Occipital lobe (tissue), 2 donors: Measurements from ENCODE around the gene PSMA7. TPM values are rescaled to one million over a fixed set of nuclear protein-coding genes. Genes with fewer than 3 reads are reported as not detected.

Source experiments
- DNase-seq: peaks from one replicate; lab custom pipeline; 2025; lab: John Stamatoyannopoulos, UW
- total RNA-seq: library from RNA; depleted of rRNA; stranded (reverse); fragments of >200 nt; gene quantifications from one replicate; pipeline ENCODE4 v1.2.3, GENCODE V29; 2014

PSMA7 gene
- total RNA-seq, 1 donor from 2014 or later, result 107 TPM

DNA sequence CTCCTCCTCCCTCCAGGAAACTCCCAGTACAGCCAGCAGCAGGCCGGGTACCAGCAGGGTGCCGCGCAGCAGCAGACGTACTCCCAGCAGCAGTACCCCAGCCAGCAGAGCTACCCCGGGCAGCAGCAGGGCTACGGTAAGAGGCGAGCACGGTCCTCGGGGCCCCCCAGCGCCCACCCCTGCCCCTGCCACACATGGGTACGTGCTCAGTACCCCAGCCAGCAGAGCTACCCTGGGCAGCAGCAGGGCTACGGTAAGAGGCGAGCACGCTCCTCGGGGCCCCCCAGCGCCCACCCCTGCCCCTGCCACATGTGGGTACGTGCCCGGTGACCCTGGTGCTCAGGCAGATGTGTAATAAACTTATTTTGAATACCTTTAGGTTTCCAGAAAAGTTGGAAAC is 29.5 kb upstream of the PSMA7 start:
- DNase-seq, result no peak

DNA sequence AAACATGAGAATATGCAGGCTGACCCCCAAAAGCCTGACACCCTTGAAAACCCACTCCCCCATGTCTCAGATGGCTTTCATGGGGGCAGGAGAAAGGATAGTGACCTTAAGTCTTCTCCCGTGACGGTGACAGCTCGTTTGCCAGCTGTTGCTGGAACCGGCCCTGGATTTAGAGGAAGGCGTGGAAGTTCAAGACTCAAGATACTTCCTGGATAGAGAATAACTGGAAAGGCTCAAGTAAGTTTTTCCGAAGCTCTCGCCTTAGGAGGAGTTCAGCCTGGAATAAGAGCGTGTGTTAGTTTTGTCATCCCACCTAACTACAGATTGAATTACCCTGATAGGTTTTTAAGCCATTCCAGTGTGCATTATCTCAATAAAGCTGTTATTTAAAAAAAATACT is 28.1 kb upstream of the PSMA7 start:
- no peak for DNase-seq

DNA sequence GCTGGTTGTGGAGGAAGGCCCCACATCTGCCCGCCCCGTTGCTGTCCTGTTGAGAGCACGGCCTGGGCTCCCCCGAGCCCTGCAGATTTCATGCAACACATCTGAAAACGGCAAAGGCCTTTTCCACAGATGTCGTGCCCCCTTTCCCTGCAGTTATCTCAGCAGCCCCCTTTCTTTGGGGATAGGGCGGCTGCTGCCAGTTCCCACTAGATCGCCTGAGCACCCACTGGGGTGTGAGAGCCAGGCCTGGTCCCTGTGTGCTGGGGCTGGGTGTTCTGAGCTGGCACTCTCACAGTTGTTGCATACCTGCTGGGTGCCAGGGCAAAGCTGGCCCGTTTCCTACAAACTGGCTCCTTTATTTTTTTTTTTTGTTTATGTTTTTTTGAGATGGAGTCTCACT is 27.3 kb upstream of the PSMA7 start:
- no peak for DNase-seq

DNA sequence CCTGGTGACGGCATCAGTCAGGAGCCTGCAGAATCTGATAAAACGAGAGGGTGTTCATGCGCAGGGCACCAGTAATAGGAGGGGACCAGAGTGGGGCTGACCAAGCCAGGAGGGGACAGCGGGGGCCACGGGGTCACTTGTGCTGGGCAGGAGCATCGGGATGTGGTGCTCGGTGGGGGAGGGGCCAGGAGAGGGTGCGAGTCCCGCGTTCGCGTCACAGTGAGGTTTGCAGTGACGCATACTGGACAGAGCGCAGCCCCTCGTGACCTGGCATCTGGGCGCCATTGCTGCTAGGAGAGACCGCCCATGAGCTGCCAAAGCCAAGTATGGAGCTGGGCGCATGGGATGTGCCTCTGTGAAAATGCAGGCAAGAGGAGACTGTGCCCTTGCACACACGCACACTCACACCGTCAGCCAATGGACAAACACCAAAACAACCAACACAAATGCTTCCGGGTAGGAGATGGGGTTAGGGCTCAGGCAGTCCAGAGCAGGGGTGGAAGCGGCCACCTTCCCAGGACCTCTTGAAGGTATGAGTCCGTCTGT is 25.8 kb upstream of the PSMA7 start:
- DNase-seq, result no peak

DNA sequence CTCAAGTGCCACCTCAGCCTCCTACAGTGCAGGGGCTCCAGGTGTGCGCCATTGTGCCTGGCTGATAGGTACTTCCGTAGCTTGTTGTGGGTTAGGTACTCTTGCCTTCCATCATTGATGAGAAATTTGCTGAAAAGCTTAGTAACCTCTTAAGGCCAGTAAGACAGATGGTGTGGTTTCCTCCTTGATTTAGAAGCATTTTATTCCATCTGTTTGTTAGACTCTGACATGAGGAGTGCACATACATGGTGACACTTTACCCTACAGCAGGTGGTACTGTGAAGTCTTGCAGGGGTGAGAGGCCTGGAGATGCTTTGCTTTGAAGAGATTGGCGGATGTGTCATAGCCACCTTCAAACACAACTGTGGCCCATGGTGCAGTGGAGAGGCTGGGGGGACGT is 24.9 kb upstream of the PSMA7 start:
- no peak for DNase-seq

DNA sequence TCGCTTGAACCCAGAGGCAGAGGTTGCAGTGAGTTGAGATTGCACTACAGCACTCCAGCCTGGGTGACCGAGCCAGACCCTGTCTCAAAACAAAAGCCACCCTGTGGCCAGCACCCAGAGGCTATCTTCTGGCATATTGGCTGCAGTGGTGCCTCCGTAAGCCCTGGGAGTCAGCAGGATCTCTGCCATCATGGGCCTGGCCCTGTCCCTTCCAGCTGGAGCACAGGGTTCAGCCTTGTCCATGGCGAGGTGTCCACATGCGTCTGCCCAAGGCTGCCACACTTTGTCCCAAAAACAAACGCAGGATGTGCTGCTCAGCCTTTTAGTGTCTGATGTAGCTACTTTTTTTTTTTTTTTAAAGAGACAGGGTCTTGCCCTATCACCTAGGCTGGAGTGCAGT is 24.3 kb upstream of the PSMA7 start:
- no peak for DNase-seq

DNA sequence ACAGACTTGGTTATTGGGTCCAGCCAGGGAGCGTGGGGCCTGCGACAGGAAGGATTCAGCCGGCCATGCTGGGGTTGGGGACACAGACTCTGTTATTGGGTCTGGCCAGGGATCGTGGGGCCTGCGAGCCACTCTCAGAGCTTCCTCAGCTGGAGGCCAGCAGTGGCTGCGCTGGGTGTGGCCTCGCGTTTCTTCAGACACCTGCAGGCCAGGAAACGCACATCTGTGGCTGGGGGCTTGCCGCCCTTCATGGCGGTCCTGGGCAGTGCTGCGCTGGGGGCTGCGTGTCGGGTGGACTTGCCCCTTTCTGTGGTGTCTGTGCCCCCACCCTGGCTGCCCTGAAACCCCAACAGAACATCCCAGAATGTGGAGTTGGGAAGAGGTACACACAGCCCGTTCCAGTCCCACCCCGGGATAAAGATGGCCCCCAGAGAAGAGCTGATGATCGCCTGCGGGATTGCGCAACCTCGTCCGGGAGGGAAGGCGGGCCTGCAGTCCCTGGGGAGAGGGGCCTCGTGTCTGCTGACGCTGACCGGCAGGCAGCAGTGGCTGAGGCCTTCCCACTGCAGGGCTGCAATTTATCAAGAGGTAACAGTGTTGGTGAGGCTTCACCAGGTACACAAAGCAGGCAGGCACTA is 22.7 kb upstream of the PSMA7 start:
- DNase-seq, result no peak

DNA sequence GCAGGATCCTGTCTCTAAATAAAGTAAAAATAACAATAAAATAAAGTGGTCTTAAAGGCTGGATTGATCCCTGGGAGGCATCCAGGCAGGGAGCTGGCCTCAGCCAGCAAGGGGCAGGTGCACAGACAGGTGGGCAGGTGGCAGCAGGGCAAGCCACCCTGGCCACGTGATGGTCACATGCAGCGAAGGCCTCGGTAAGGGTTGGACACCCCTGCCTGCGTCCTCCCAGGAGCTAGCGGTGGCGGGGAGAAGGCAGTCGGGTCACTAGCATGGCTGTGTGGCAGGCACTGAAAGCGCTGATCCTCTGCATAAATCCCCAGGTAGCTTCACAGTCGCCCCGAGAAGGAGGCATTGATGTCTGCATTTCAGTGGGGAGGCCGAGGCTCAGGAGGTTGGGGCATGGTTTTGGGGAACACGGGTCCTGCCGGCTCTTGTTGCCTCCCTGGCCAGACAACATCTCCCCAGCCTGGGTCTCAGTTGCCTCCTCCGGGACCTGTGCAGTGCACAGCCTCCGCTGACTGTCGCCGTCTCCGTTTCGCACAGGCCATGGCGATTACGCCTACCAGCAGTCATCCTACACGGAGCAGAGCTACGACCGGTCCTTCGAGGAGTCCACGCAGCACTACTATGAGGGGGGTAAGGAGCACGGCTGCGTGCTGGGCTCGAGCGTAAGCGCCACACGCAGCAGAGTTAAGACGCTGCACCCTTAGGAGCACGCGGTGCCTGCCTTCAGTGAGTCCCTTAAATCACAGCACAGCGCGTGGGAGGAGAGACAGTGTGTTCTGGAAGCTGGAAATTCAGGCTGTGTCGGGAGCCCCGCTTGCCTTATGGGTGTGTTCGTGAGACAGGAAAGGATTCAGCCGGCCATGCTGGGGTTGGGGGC is 21.9 kb upstream of the PSMA7 start:
- DNase-seq, result no peak

DNA sequence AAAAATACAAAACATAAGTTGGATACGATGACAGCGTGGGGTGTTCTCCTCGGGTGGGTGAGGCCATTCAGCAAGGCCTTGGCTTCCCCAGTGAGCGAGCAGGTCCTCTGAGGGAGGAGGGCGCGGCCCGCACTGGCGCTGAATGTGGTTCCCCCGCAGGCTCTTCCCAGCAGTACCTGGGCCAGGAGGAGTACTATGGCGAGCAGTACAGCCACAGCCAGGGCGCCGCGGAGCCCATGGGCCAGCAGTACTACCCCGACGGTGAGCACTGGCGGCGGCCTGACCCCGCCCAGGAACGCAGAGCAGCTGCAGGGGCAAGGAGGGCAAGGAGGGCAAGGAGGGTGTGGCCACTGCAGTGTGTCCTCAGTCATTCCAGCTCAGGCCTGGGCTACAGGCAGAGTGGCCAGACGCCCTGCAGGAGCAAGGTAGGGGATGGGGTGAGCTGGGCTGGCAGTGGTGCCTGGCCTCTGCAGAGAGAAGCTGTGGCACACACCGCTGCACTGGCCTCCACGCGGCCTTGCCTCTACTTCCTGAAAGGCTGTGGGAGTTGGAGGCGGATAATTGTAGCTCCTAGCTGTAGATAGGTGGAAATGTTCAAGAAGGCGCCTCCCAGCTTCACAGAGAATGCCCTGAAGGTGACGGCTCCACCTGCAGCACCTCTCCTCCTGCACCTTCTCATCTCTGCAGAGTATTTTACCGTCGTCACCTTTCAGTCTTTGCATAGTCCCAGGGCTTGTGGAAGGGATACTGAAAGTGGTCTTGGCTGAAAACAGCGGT is 21.0 kb upstream of the PSMA7 start:
- no peak for DNase-seq

DNA sequence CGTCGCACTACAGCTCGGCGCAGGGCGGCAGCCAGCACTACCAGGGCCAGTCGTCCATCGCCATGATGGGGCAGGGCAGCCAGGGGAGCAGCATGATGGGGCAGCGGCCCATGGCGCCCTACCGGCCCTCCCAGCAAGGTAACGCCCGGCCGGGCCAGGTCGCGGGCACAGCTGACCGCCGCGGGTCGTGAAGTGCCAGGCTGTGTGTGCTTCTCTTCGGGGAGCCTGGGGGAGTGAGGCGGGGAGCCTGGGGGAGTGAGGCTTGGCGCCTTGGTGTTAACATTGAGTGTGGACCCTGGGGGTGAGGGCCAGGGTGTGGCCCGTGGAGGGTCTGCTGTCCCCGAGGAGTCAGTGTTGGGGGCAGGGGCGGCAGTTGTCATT is 20.3 kb upstream of the PSMA7 start:
- DNase-seq, result no peak

DNA sequence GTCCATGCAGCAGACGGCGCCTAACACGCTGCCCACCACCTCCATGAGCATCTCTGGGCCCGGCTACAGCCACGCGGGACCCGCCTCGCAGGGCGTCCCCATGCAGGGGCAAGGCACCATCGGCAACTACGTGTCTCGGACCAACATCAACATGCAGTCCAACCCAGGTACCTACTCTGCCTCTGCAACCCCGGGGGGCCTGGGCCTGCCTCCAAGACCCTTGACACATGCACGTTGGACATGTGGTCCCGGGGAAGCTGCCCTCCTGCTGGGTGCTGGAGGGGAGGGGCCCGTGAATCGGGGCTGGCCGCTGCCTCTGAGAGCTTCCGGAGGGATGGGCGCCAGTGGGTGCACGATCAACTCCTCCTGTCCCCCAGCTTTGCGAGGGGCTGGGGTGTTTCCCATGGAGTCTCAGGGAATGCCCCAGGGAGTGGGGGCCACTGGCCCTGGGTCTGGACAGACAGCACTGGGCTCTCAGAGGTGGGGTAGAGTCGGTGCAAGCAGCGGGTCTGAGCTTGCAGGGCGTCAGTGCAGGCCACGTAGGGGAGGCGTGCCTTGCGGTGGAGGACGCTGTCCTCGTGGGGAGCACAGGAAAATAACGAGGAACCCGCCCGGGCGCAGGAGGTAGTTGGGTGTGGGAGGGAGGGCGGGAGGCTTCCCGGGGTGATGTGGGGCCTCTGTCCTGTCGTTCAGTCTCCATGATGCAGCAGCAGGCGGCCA is 19.7 kb upstream of the PSMA7 start:
- no peak for DNase-seq

DNA sequence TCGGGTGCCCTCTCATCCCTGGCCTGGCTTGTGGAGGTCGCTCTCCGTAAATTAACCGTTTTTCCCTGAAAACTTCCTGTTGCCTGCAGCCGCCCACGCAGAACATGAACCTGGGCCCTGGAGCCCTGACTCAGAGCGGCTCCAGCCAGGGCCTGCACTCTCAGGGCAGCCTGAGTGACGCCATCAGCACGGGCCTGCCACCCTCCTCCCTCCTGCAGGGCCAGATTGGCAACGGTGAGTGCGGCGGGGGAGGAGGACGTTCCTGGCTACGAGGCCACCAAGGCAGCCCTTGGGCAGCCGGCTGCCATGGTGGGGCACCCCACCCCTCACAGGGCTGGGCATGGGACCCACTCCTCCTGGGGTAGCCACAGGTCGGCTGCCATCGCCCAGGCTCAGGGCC is 18.2 kb upstream of the PSMA7 start:
- DNase-seq, result no peak

DNA sequence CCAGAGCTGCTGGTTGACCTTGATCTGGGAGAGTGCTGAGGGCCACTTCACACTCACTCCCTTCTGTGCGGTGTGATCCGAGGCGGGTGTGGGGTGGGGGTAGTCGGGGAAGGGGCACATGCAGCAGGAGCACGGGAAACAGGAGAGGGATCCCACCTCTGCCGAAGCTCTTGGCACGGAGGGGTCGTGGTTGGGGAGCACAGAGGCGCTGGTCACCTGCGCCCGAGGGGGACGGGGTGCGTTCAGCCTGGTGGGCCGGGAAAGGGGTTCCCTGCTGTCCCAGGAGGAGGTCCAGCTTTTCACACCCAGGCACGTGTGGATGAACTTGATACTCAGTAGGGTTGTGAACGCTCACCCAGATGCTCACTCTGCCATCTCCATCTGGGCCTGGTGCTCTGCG is 17.7 kb upstream of the PSMA7 start:
- DNase-seq, result no peak

DNA sequence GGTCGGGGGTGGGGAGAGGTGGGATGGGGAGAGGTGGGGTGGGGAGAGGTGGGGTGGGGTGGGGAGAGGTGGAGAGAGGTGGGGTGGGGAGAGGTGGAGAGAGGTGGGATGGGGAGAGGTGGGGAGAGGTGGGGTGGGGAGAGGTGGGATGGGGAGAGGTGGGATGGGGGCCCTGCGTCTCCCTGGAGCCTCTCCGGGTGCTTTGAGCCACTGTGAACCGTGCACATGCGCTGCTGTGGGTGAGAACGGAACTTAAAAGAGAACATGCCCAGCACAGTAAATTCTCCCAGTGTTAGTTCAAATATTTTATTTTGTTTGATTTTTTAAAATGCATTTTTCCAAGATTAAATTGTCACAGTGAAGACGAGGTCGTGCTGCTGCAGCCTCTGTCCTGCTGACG is 17.1 kb upstream of the PSMA7 start:
- no peak for DNase-seq

DNA sequence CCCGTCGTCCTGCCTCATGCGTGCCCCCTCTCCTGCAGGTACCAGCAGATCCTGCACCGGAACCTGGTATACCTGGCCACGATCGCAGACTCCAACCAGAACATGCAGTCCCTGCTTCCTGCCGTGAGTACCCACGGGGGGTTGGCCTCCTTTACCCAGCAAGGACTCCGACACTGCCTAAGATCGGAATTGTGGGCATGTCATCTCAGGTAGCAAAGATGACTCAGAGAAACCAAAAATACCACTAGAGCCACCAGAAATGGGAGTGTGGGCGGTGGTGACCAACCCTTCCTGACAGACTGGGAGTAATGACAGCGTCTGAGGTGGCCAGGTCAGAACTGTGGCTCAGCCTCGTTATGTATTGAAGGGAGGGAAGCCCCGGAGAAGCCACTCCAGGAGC is 16.6 kb upstream of the PSMA7 start:
- no peak for DNase-seq

DNA sequence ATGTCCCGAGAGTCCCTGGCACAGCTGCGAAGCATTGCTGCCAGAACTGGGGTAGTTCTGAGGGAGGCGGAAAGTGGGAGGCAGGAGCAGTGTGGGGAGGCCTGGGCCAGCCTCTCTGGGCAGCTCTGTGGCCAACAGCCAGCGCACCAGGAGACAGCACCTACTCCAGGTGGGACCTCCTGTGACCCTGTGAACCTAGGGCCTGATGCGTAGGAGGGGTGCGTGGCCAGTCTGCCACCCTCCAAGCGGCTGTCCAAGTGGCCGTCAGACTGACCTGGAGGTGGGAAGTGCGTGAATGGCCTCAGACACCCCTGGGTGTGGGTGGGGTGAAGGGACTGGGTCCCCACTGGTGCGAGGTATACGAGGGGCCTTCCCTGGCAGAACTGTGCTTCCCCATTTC is 15.9 kb upstream of the PSMA7 start:
- DNase-seq, result no peak

DNA sequence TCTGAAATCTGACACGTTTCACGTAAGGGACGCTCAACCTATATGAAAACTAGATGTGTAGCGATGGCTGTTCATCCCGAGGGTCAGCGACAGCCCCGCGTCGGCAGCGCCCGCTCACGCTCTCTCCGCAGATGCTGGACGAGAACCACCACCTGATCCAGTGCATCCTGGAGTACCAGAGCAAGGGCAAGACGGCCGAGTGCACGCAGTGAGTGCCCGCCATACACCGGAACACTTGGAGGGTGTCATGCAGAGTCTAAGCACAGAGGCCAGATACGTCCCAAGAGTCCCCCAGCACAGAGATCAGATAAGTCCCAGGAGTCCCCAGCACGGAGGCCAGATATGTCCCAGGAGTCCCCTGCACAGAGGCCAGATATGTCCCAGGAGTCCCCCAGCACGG is 15.3 kb upstream of the PSMA7 start:
- no peak for DNase-seq

DNA sequence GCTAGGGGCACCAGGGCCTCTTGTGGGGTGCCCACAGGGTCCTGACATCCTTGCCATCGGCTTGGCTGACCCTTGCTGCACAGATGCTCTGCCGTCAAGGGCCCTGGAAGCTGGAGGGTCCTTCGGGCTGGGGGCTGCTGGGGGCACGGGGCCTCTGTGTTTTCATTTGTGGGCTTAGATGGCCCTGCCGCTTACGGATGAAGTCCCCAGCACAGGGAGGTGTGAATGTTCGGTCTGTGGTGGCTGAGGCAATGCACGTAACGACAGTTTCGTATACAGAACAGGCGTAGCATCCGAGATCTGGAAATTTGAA is 14.8 kb upstream of the PSMA7 start:
- no peak for DNase-seq

DNA sequence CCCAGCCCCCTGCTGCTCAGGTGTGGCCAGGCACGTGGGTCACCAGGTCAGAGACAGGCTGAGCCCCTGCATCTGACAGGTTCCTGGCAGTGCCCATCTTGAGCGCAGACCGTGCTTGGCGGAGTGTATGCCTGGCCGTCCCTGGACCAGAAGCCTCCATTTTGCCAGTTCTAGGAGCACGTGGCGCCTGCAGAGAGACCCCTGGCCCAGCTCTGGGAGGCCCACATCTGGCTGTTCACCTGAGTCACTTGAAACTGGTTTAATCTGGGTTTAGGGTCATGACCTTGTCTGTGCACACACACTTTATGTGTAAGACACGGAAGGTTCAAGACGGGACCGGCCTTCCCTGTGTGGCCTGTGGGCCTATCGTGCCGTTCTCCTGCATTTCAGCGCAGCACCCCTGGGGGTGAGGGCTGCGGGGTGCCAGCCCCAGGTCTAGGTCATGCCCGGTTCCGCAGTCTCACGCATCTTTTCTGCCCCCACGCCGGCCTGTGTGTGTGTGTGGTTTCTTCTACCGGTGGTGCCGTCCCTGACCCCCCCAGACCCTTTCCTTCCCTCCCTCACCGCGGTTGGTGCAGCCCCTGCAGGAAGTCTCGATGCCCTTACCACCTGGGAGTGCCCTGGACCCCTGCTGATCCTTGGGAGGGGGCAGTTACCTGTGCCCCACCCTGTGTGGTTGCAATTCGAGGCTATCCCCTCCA is 14.3 kb upstream of the PSMA7 start:
- DNase-seq, result no peak

DNA sequence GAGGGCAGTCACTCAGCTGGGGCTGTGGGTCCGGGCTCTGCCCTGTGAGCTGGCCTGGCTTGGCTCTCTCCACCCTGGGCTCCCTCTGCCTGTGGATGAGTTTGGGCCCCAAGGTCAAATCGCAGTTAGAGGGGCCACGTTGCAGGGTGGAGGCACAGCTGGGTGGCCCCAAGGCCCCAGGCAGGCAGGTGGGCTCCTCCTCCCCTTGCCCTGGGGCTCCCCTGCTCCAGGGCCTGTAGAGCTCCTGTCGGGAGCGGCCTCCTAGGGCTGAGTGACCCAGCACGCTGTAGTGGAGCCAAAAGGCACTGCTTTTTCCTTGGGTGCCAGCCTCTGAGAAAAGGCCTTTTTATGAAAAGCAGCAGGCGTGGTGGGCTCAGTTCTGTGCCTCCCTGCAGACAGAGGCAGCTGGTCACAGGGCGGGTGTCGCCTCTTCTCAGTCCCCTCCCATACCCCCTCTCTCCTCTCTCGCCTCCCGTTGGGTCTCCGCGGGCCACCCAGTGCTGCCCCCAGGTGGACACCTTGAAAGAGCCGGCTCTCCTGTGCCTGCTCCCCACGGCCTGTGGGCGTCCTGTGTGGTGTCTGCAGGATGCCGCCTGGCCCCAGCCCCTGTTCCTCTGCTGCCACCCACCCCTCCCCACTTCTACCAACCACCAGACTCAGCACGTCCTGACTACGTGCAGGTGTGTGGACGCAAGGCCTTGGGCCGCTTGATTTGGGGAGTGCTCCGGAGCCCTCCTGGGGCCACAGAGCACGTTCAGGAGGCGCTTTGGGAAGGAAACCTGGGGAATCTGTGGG is 13.6 kb upstream of the PSMA7 start:
- no peak for DNase-seq

DNA sequence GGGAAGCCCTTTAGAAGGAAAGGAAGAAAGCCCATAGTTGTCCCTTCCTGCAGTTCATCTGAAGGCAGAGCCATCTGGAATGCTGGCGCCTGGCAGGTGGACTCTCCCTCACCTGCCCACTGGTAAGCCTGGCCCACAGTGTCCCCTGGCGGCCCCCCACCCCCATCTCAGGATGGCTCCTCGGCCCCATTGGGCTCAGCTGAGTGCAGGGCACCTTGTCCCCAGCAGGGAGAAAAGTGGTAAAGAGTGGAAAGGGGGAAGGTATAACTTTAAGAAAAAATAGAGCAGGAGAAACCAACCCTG is 13.0 kb upstream of the PSMA7 start:
- no peak for DNase-seq
